HCT116 (cell line): ENCODE measurements around the gene KCNAB2. TPM values are rescaled to one million over a fixed set of nuclear protein-coding genes. Genes with fewer than 3 reads are reported as not detected.

Experiments used
- ATAC-seq: fragments of 200-7000 bp; cut with Tn5 transposase; 2 replicates; pipeline ENCODE4 v1.9.1; 2020; ENCODE audit warnings: mild to moderate bottlenecking, moderate library complexity
- BruUV-seq: library from RNA; stranded (reverse); fragments of 400-500 nt; replicated peaks from 2 replicates; lab custom pipeline; 2021; lab: Mats Ljungman, UMichigan
- CTCF ChIA-PET: fragments of 300-600 bp; sonication (Branson Sonifier 250); formaldehyde crosslinking; loops from one replicate; lab custom pipeline; 2021; ENCODE audit warnings: antibody characterized with exemption; lab: Charles Lee
- POLR2A ChIA-PET: fragments of 300-600, 350-600 bp; sonication (Branson Sonifier 250); formaldehyde crosslinking; loops from one replicate; lab custom pipeline; 2021; ENCODE audit warnings: antibody characterized with exemption; lab: Charles Lee
- RAD21 ChIA-PET, 2 experiments: fragments of 300-600 bp; sonication (Branson Sonifier 250); formaldehyde crosslinking; loops; one replicate each; lab custom pipeline; 2023; ENCODE audit warnings: low total read pairs in 2 of 2; ENCODE audit not compliant: uncharacterized antibody in 2 of 2, unreplicated experiment in 2 of 2, low non-redundant PET in 1 of 2; lab: Charles Lee
- DNase-seq: peaks from one replicate; pipeline ENCODE4 v3.0.0-alpha.2; 2010; ENCODE audit warnings: low read depth, low spot score
- H2AFZ ChIP-seq: fragments of 200-600 bp; shearing (Covaris generic), sonication (generic); 2 replicates; pipeline ENCODE4 v1.6.1; 2017; ENCODE audit warnings: low read depth, mixed run types, mixed read lengths, antibody characterized with exemption, low read length; ENCODE audit not compliant: poor library complexity, severe bottlenecking
- H3K27ac ChIP-seq: 2 replicates; pipeline ENCODE4 v1.5.1; 2012; ENCODE audit warnings: low read depth, low read length
- H3K27me3 ChIP-seq: fragments of 200-600 bp; sonication (generic); 2 replicates; pipeline ENCODE4 v1.6.1; 2016; ENCODE audit warnings: mixed run types, low read length, mixed read lengths; ENCODE audit not compliant: insufficient read depth
- H3K36me3 ChIP-seq, 2 experiments: fragments of 200-500 bp in 1 of 2; fragments of 200-600 bp in 1 of 2; sonication (Bioruptor generic) in 1 of 2; sonication (generic) in 1 of 2; 2 replicates each; pipeline versions ENCODE4 v1.5.1 to v1.6.1; 2014 to 2016; ENCODE audit warnings: low read length in 2 of 2, inconsistent platforms in 1 of 2, mixed read lengths in 1 of 2, mixed run types in 1 of 2; ENCODE audit not compliant: insufficient read depth in 2 of 2, control insufficient read depth in 1 of 2
- H3K4me1 ChIP-seq, 2 experiments: fragments of 200-600 bp in 1 of 2; sonication (generic) in 1 of 2; 2 replicates each; pipeline versions ENCODE4 v1.5.1 to v1.6.1; 2012 to 2017; ENCODE audit warnings: low read length in 2 of 2, inconsistent platforms in 1 of 2, mild to moderate bottlenecking in 1 of 2, mixed read lengths in 1 of 2, mixed run types in 1 of 2, moderate library complexity in 1 of 2; ENCODE audit not compliant: insufficient read depth in 2 of 2, control insufficient read depth in 1 of 2
- H3K4me2 ChIP-seq: fragments of 200-600 bp; sonication (generic); 2 replicates; pipeline ENCODE4 v1.6.1; 2017; ENCODE audit warnings: mixed run types, low read length, mixed read lengths
- H3K4me3 ChIP-seq, 2 experiments: fragments of 200-600 bp in 1 of 2; sonication (generic) in 1 of 2; replicated peaks in 1 of 2; 2 replicates each; pipeline ENCODE4 v1.5.1; 2011 to 2016; ENCODE audit warnings: low read length in 2 of 2, control low read depth in 1 of 2, low read depth in 1 of 2, mild to moderate bottlenecking in 1 of 2, mixed read lengths in 1 of 2, mixed run types in 1 of 2
- H3K79me2 ChIP-seq: fragments of 200-600 bp; sonication (generic); 2 replicates; pipeline ENCODE4 v1.6.1; 2017; ENCODE audit warnings: mild to moderate bottlenecking, mixed run types, low read length, moderate library complexity, mixed read lengths; ENCODE audit not compliant: insufficient read depth
- H3K9ac ChIP-seq: fragments of 200-600 bp; sonication (generic); 2 replicates; pipeline ENCODE4 v1.6.1; 2016; ENCODE audit warnings: low read length, mixed read lengths
- H3K9me2 ChIP-seq: fragments of 200-600 bp; sonication (generic), shearing (Covaris generic); 2 replicates; pipeline ENCODE4 v1.6.1; 2017; ENCODE audit warnings: mixed run types, mild to moderate bottlenecking, moderate library complexity; ENCODE audit not compliant: insufficient read depth
- H3K9me3 ChIP-seq, 2 experiments: fragments of 200-500 bp in 1 of 2; fragments of 200-600 bp in 1 of 2; sonication (Bioruptor generic) in 1 of 2; sonication (generic) in 1 of 2; 2 replicates each; pipeline ENCODE4 v1.6.1; 2014 to 2017; ENCODE audit warnings: low read length in 2 of 2, mixed read lengths in 2 of 2, inconsistent platforms in 1 of 2, low read depth in 1 of 2, mild to moderate bottlenecking in 1 of 2, mixed run types in 1 of 2, moderate library complexity in 1 of 2; ENCODE audit not compliant: control insufficient read depth in 1 of 2, insufficient read depth in 1 of 2
- H4K20me1 ChIP-seq: fragments of 200-600 bp; sonication (generic), shearing (Covaris generic); 2 replicates; pipeline ENCODE4 v1.6.1; 2017; ENCODE audit warnings: mixed run types, mild to moderate bottlenecking, moderate library complexity; ENCODE audit not compliant: insufficient read depth
- CBX3 ChIP-seq: IDR thresholded peaks from 2 replicates; pipeline ENCODE4 v1.6.1; 2012; ENCODE audit warnings: low read depth
- EGR1 ChIP-seq: IDR thresholded peaks from 2 replicates; pipeline ENCODE4 v1.6.1; 2012; ENCODE audit warnings: low read depth
- ELF1 ChIP-seq: IDR thresholded peaks from 2 replicates; pipeline ENCODE4 v1.6.1; 2012; ENCODE audit warnings: low read depth, borderline replicate concordance
- EZH2 ChIP-seq: fragments of 200-600 bp; sonication (generic); IDR thresholded peaks from 2 replicates; pipeline ENCODE4 v1.6.1; 2017; ENCODE audit warnings: antibody characterized with exemption, mixed run types
- EZH2phosphoT487 ChIP-seq: fragments of 200-600 bp; IDR thresholded peaks from 2 replicates; pipeline ENCODE4 v1.6.1; 2018; ENCODE audit warnings: antibody characterized with exemption, borderline replicate concordance
- FOSL1 ChIP-seq: IDR thresholded peaks from 2 replicates; pipeline ENCODE4 v1.6.1; 2012; ENCODE audit warnings: low read depth
- JUND ChIP-seq: IDR thresholded peaks from 2 replicates; pipeline ENCODE4 v1.6.1; 2012
- POLR2AphosphoS5 ChIP-seq: IDR thresholded peaks from 2 replicates; pipeline ENCODE4 v1.6.1; 2011; ENCODE audit warnings: mild to moderate bottlenecking, low read depth, low read length, moderate library complexity
- RAD21 ChIP-seq: IDR thresholded peaks from 2 replicates; pipeline ENCODE4 v1.6.1; 2012; ENCODE audit warnings: low read depth, mild to moderate bottlenecking
- SP1 ChIP-seq: IDR thresholded peaks from 2 replicates; pipeline ENCODE4 v1.6.1; 2012; ENCODE audit warnings: low read depth
- SRF ChIP-seq: IDR thresholded peaks from 2 replicates; pipeline ENCODE4 v1.6.1; 2012; ENCODE audit warnings: low read depth
- TCF7L2 ChIP-seq: IDR thresholded peaks from 2 replicates; pipeline ENCODE4 v1.7.0; 2011; ENCODE audit warnings: borderline replicate concordance, inconsistent platforms; ENCODE audit not compliant: insufficient read depth, insufficient read length; ENCODE audit errors: extremely low read depth
- ZFX ChIP-seq: fragments of 450-650 bp; IDR thresholded peaks from 2 replicates; pipeline ENCODE4 v1.6.1; 2017
- ZNF274 ChIP-seq: fragments of 200-500 bp; sonication (Bioruptor generic); IDR thresholded peaks from 2 replicates; pipeline ENCODE4 v1.6.1; 2014; ENCODE audit warnings: mild to moderate bottlenecking, low read depth, low read length, inconsistent platforms
- intact Hi-C: fragments of 100-400 bp; cut with micrococcal nuclease; formaldehyde crosslinking; loops from 2 replicates; pipeline ENCODE4 v1.10.0; 2022
- total RNA-seq: library from RNA; stranded (reverse); gene quantifications from one replicate; pipeline ENCODE4 v1.2.1, GENCODE V29; 2021; ENCODE audit not compliant: unreplicated experiment
- TF ChIP-seq, protein P1 (sequence below): IDR thresholded peaks from 2 replicates; pipeline ENCODE4 v1.6.1; 2012
- TF ChIP-seq, protein P2 (sequence below), 3 experiments: fragments of 200-600 bp in 1 of 3; sonication (generic) in 1 of 3; IDR thresholded peaks in 2 of 3; conservative IDR thresholded peaks in 1 of 3; 2 replicates each; pipeline ENCODE4 v1.5.1; 2012 to 2017; ENCODE audit warnings: low read depth in 2 of 3, low read length in 2 of 3, antibody characterized with exemption in 1 of 3, borderline replicate concordance in 1 of 3, control low read depth in 1 of 3, mild to moderate bottlenecking in 1 of 3, mixed read lengths in 1 of 3, mixed run types in 1 of 3, moderate library complexity in 1 of 3; ENCODE audit not compliant: insufficient read depth in 1 of 3
- TF ChIP-seq, protein P3 (sequence below): IDR thresholded peaks from 2 replicates; pipeline ENCODE4 v1.6.1; 2012; ENCODE audit warnings: low read depth

KCNAB2 gene
- total RNA-seq, 1 experiment from 2014 or later: 18.1 TPM

DNA sequence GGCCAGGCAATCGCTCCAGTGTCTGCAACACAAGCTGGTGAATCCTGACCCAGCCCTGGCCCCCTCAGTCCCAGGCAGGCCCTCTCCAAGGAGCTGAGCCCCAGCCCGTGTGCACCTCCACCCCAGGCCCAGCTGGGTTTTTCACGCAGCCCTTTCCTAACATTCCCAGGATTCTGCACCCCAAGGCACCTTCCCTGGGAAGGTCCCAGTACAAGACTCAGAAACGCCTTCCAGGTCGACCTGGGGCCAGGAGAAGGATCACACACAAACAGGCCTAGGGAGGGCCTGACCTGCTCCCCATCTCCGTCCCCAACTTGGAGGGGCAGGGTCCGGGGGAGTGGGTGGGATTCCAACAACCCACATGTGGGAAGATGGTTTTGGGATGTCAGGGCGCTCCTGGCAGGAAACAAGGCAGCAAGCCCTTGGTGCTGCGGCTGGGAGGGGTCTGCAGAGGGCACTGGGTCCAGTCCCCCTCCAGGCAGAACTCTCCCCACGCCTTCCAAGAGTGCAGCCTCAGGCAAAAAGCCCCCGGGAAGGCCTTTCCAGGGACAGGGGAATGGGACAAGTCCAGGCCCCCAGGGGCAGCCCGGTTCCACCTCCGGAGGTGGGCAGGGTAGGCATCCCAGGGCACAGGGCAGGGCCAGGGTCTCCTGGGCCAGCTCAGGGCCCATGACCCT lies 58.3 kb downstream of the KCNAB2 start:
- H3K4me2 ChIP-seq: no peak overlapping the region
- H3K4me1 ChIP-seq: peaks cover 0 to 1% of the 10 kb centered on the region in 2 experiments; a peak in 2 of 4 replicates
- no peak for TF ChIP-seq EGR1
- no peak for TF ChIP-seq FOSL1
- no peak for TF ChIP-seq ZFX
- TF ChIP-seq EZH2: no peak
- no peak for TF ChIP-seq TCF7L2
- no peak for TF ChIP-seq RAD21
- TF ChIP-seq SP1: no peak
- no peak for TF ChIP-seq POLR2AphosphoS5
- no peak for TF ChIP-seq JUND
- POLR2A ChIA-PET: no interaction called here
- intact Hi-C loops: no loop called here
- no peaks in the 10 kb centered on the region for H4K20me1 ChIP-seq
- CTCF ChIA-PET: no interaction called here
- RAD21 ChIA-PET: no interaction called here
- H3K27me3 ChIP-seq: no peaks in the 10 kb centered on the region
- no peak overlapping the region for H2AFZ ChIP-seq
- no peak overlapping the region for H3K9ac ChIP-seq
- no peak overlapping the region for H3K4me3 ChIP-seq
- no peaks in the 10 kb centered on the region for H3K9me3 ChIP-seq
- DNase-seq: no peak
- no peaks in the 10 kb centered on the region for H3K79me2 ChIP-seq
- no peaks in the 10 kb centered on the region for H3K9me2 ChIP-seq
- BruUV-seq: no TSS peak
- H3K36me3 ChIP-seq: no peaks in the 10 kb centered on the region
- ATAC-seq: no peak
- H3K27ac ChIP-seq: no peak overlapping the region

DNA sequence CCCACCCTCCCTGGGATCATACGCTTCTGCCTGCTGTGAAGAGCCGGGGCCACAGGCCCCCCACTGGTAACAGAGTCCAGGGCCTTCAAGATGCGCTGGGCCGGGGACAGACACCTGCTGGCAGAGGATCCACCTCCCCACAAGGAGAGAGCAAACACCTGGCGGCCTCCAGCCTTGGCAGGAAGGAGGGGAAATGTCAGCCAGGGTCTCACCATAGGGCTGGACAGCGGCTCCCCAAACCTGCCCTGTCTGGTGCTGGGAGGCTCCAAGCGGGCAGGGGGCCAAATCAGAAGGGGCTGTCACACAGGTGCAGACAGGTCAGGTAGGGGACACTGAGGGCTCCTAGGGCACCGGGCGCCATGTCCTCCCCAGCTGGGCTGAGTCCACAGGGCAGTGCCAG lies 58.9 kb downstream of the KCNAB2 start:
- POLR2A ChIA-PET: no interaction called here
- Histone ChIP-seq H4K20me1 (no peaks in the 10 kb centered on the region), H3K27ac (no peak overlapping the region), H3K4me2 (no peak overlapping the region), H3K79me2 (no peaks in the 10 kb centered on the region), H3K27me3 (no peaks in the 10 kb centered on the region)
- no peak for ATAC-seq
- intact Hi-C loops: no loop called here
- TF ChIP-seq EZH2phosphoT487 (no peak), ZNF274 (no peak), SRF (no peak), ELF1 (no peak), CBX3 (no peak), ZFX (no peak), JUND (no peak), SP1 (no peak)
- TF ChIP-seq, protein P1, sequence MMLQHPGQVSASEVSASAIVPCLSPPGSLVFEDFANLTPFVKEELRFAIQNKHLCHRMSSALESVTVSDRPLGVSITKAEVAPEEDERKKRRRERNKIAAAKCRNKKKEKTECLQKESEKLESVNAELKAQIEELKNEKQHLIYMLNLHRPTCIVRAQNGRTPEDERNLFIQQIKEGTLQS: no peak
- TF ChIP-seq, protein P2, sequence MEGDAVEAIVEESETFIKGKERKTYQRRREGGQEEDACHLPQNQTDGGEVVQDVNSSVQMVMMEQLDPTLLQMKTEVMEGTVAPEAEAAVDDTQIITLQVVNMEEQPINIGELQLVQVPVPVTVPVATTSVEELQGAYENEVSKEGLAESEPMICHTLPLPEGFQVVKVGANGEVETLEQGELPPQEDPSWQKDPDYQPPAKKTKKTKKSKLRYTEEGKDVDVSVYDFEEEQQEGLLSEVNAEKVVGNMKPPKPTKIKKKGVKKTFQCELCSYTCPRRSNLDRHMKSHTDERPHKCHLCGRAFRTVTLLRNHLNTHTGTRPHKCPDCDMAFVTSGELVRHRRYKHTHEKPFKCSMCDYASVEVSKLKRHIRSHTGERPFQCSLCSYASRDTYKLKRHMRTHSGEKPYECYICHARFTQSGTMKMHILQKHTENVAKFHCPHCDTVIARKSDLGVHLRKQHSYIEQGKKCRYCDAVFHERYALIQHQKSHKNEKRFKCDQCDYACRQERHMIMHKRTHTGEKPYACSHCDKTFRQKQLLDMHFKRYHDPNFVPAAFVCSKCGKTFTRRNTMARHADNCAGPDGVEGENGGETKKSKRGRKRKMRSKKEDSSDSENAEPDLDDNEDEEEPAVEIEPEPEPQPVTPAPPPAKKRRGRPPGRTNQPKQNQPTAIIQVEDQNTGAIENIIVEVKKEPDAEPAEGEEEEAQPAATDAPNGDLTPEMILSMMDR (IDR thresholded peaks at IDR 0.05 in 2 of 3, conservative IDR thresholded peaks at IDR 0.05 in 1 of 3; ENCODE audit: borderline replicate concordance in 1 of 3, insufficient read depth in 1 of 3, low read depth in 2 of 3, low read length in 2 of 3): no peak
- TF ChIP-seq, protein P3, sequence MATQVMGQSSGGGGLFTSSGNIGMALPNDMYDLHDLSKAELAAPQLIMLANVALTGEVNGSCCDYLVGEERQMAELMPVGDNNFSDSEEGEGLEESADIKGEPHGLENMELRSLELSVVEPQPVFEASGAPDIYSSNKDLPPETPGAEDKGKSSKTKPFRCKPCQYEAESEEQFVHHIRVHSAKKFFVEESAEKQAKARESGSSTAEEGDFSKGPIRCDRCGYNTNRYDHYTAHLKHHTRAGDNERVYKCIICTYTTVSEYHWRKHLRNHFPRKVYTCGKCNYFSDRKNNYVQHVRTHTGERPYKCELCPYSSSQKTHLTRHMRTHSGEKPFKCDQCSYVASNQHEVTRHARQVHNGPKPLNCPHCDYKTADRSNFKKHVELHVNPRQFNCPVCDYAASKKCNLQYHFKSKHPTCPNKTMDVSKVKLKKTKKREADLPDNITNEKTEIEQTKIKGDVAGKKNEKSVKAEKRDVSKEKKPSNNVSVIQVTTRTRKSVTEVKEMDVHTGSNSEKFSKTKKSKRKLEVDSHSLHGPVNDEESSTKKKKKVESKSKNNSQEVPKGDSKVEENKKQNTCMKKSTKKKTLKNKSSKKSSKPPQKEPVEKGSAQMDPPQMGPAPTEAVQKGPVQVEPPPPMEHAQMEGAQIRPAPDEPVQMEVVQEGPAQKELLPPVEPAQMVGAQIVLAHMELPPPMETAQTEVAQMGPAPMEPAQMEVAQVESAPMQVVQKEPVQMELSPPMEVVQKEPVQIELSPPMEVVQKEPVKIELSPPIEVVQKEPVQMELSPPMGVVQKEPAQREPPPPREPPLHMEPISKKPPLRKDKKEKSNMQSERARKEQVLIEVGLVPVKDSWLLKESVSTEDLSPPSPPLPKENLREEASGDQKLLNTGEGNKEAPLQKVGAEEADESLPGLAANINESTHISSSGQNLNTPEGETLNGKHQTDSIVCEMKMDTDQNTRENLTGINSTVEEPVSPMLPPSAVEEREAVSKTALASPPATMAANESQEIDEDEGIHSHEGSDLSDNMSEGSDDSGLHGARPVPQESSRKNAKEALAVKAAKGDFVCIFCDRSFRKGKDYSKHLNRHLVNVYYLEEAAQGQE: no peak
- TF ChIP-seq, all 23 proteins: peak for 0
- Histone ChIP-seq H3K9ac (no peak overlapping the region), H3K4me3 (no peak overlapping the region), H3K4me1 (peaks cover 0 to 4% of the 10 kb centered on the region in 2 experiments; a peak in 2 of 4 replicates), H3K36me3 (no peaks in the 10 kb centered on the region), H3K9me2 (no peaks in the 10 kb centered on the region), H2AFZ (no peak overlapping the region), H3K9me3 (no peaks in the 10 kb centered on the region)
- no peak for DNase-seq
- CTCF ChIA-PET: interaction anchor here (1.5 kb wide), 1 partner anchor 81 kb away, joined by 5 read pairs; no protein-coding TSS in a partner anchor
- no TSS peak for BruUV-seq
- RAD21 ChIA-PET: no interaction called here
